Liver (tissue), 9 donors: Measurements from ENCODE around the gene DUS4L. TPM values are rescaled to one million over a fixed set of nuclear protein-coding genes. Genes with fewer than 3 reads are reported as not detected.

Source experiments
- DNase-seq: peaks from one replicate; pipeline ENCODE4 v3.0.0-alpha.2; 2017; ENCODE audit warnings: low spot score
- H3K27ac ChIP-seq, 2 donors: one replicate each; pipeline ENCODE4 v1.7.0; 2013; ENCODE audit warnings: inconsistent platforms in 2 of 2, low read length in 2 of 2, control low read depth in 1 of 2, low read depth in 1 of 2, mild to moderate bottlenecking in 1 of 2
- H3K27me3 ChIP-seq, 4 donors: one replicate each; pipeline versions ENCODE4 v1.6.1 to v1.7.0; 2013; ENCODE audit warnings: low read length in 3 of 4, inconsistent platforms in 1 of 4, mild to moderate bottlenecking in 1 of 4, moderate library complexity in 1 of 4; ENCODE audit not compliant: control insufficient read depth in 4 of 4, insufficient read depth in 4 of 4
- H3K36me3 ChIP-seq, 4 donors: one replicate each; pipeline versions ENCODE4 v1.6.1 to v1.7.0; 2013; ENCODE audit warnings: low read length in 3 of 4, mild to moderate bottlenecking in 3 of 4, low read depth in 1 of 4, moderate library complexity in 1 of 4; ENCODE audit not compliant: control insufficient read depth in 4 of 4, insufficient read depth in 3 of 4
- H3K4me1 ChIP-seq, 4 donors: one replicate each; pipeline versions ENCODE4 v1.6.1 to v1.7.0; 2013; ENCODE audit warnings: low read length in 3 of 4, mild to moderate bottlenecking in 3 of 4, moderate library complexity in 1 of 4; ENCODE audit not compliant: control insufficient read depth in 4 of 4, insufficient read depth in 4 of 4
- H3K4me3 ChIP-seq, 3 donors: one replicate each; pipeline versions ENCODE4 v1.6.1 to v1.7.0; 2013; ENCODE audit warnings: low read length in 3 of 3, control low read depth in 1 of 3, low read depth in 1 of 3, mild to moderate bottlenecking in 1 of 3
- H3K9ac ChIP-seq, 2 donors: one replicate each; pipeline ENCODE4 v1.7.0; 2013; ENCODE audit warnings: low read length in 2 of 2, mild to moderate bottlenecking in 2 of 2, moderate library complexity in 2 of 2, control low read depth in 1 of 2, low read depth in 1 of 2
- H3K9me3 ChIP-seq, 4 donors: one replicate each; pipeline versions ENCODE4 v1.6.1 to v1.7.0; 2013; ENCODE audit warnings: low read length in 3 of 4; ENCODE audit not compliant: control insufficient read depth in 4 of 4
- FOXA2 ChIP-seq: IDR thresholded peaks from 2 replicates; pipeline ENCODE4 v1.6.1; 2016; ENCODE audit warnings: antibody characterized with exemption
- GABPA ChIP-seq, 2 donors: IDR thresholded peaks in 1 of 2; conservative IDR thresholded peaks in 1 of 2; 2 replicates each; pipeline ENCODE4 v1.6.1; 2016; ENCODE audit warnings: antibody characterized with exemption in 2 of 2, mild to moderate bottlenecking in 1 of 2, moderate library complexity in 1 of 2
- HNF4A ChIP-seq, 2 donors: conservative IDR thresholded peaks; 2 replicates each; pipeline ENCODE4 v1.6.1; 2016; ENCODE audit warnings: antibody characterized with exemption in 2 of 2, mild to moderate bottlenecking in 2 of 2
- HNF4G ChIP-seq: IDR thresholded peaks from 2 replicates; pipeline ENCODE4 v1.6.1; 2016; ENCODE audit warnings: antibody characterized with exemption
- JUND ChIP-seq, 2 donors: IDR thresholded peaks; 2 replicates each; pipeline ENCODE4 v1.6.1; 2016; ENCODE audit warnings: antibody characterized with exemption in 2 of 2
- NR2F2 ChIP-seq: IDR thresholded peaks from 2 replicates; pipeline ENCODE4 v1.6.1; 2016; ENCODE audit warnings: antibody characterized with exemption
- RAD21 ChIP-seq, 2 donors: IDR thresholded peaks; 2 replicates each; pipeline ENCODE4 v1.6.1; 2016; ENCODE audit warnings: antibody characterized with exemption in 2 of 2, mild to moderate bottlenecking in 2 of 2
- RXRA ChIP-seq, 2 donors: IDR thresholded peaks; 2 replicates each; pipeline ENCODE4 v1.6.1; 2017 to 2018; ENCODE audit warnings: antibody characterized with exemption in 2 of 2, mild to moderate bottlenecking in 1 of 2
- SP1 ChIP-seq: IDR thresholded peaks from 2 replicates; pipeline ENCODE4 v1.6.1; 2018; ENCODE audit warnings: antibody characterized with exemption, mild to moderate bottlenecking
- TAF1 ChIP-seq: conservative IDR thresholded peaks from 2 replicates; pipeline ENCODE4 v1.6.1; 2016; ENCODE audit warnings: antibody characterized with exemption, mild to moderate bottlenecking
- YY1 ChIP-seq: IDR thresholded peaks from 2 replicates; pipeline ENCODE4 v1.6.1; 2016; ENCODE audit warnings: antibody characterized with exemption, mild to moderate bottlenecking
- polyA plus RNA-seq, 2 donors: library from polyadenylated mRNA; stranded (reverse) in 1 of 2; unstranded in 1 of 2; fragments of 200-250 nt in 1 of 2; fragments of >200 nt in 1 of 2; fragmentation: Nextera tagmentation in 1 of 2; extraction: Ambion mirVana in 1 of 2; gene quantifications; one replicate each; pipeline versions ENCODE4 v1.2.1 to v1.2.3, GENCODE V29; 2013 to 2015
- total RNA-seq, 2 donors: library from RNA; depleted of rRNA; stranded (reverse); fragments of >200 nt; gene quantifications; one replicate each; pipeline ENCODE4 v1.2.3, GENCODE V29; 2014
- TF ChIP-seq, protein P1 (sequence below): IDR thresholded peaks from 2 replicates; pipeline ENCODE4 v1.6.1; 2016; ENCODE audit warnings: antibody characterized with exemption
- TF ChIP-seq, protein P2 (sequence below): IDR thresholded peaks from 2 replicates; pipeline ENCODE4 v1.6.1; 2016; ENCODE audit warnings: antibody characterized with exemption
- TF ChIP-seq, protein P3 (sequence below): IDR thresholded peaks from 2 replicates; pipeline ENCODE4 v1.6.1; 2016; ENCODE audit warnings: antibody characterized with exemption, mild to moderate bottlenecking
- TF ChIP-seq, protein P4 (sequence below): IDR thresholded peaks from 2 replicates; pipeline ENCODE4 v1.6.1; 2016; ENCODE audit warnings: antibody characterized with exemption
- TF ChIP-seq, protein P5 (sequence below): fragments of 150-350 bp; IDR thresholded peaks from 2 replicates; pipeline ENCODE4 v1.5.1; 2017; ENCODE audit warnings: improper control_type of control experiment, low read depth, low read length; ENCODE audit not compliant: missing input control
- donor health status: healthy.
- donor health status: healthy.
- donor health status: healthy.
- donor health status: healthy.
- donor health status: healthy.

Gene DUS4L
- total and polyA plus RNA-seq, 4 donors: 1.9 to 5.3 (median 3.5) TPM

DNA sequence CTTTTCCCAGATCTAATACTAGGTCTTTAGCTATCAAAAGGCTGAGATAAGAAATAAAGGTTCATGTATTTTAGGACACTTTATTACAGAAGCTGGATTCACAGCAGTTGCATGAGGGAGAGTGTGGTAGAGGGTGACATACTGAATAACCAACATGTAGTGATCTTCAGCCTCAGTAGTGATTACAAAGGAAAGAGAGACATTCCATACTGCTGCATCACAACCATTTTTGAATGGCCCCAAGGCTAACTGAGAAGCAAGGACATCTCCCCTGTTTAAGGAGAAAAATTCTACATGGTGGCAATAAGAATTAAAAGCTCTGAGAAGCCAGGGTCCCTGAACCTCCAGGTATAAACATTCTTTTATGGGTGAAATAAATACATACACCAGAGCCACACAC, 35.3 kb upstream of the DUS4L start:
- H3K9ac ChIP-seq: no peak overlapping the region
- H3K27ac ChIP-seq: no peak overlapping the region
- no peaks in the 10 kb centered on the region for H3K27me3 ChIP-seq
- no peak overlapping the region for H3K4me3 ChIP-seq
- no peak for DNase-seq
- no peaks in the 10 kb centered on the region for H3K4me1 ChIP-seq
- no peaks in the 10 kb centered on the region for H3K9me3 ChIP-seq
- peaks cover 0 to 4% (median 0%) of the 10 kb centered on the region in 4 donors for H3K36me3 ChIP-seq
- no peak for TF ChIP-seq HNF4A (conservative IDR thresholded peaks at IDR 0.05)
- no peak for TF ChIP-seq NR2F2
- TF ChIP-seq, protein P1, sequence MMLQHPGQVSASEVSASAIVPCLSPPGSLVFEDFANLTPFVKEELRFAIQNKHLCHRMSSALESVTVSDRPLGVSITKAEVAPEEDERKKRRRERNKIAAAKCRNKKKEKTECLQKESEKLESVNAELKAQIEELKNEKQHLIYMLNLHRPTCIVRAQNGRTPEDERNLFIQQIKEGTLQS: no peak
- no peak for TF ChIP-seq TAF1
- no peak for TF ChIP-seq RAD21 (IDR thresholded peaks at IDR 0.05)
- no peak for TF ChIP-seq RXRA (IDR thresholded peaks at IDR 0.05)
- no peak for TF ChIP-seq GABPA (IDR thresholded peaks at IDR 0.05 in 1 of 2, conservative IDR thresholded peaks at IDR 0.05 in 1 of 2)
- TF ChIP-seq, protein P2, sequence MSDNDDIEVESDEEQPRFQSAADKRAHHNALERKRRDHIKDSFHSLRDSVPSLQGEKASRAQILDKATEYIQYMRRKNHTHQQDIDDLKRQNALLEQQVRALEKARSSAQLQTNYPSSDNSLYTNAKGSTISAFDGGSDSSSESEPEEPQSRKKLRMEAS: no peak
- TF ChIP-seq YY1: no peak
- TF ChIP-seq, protein P3, sequence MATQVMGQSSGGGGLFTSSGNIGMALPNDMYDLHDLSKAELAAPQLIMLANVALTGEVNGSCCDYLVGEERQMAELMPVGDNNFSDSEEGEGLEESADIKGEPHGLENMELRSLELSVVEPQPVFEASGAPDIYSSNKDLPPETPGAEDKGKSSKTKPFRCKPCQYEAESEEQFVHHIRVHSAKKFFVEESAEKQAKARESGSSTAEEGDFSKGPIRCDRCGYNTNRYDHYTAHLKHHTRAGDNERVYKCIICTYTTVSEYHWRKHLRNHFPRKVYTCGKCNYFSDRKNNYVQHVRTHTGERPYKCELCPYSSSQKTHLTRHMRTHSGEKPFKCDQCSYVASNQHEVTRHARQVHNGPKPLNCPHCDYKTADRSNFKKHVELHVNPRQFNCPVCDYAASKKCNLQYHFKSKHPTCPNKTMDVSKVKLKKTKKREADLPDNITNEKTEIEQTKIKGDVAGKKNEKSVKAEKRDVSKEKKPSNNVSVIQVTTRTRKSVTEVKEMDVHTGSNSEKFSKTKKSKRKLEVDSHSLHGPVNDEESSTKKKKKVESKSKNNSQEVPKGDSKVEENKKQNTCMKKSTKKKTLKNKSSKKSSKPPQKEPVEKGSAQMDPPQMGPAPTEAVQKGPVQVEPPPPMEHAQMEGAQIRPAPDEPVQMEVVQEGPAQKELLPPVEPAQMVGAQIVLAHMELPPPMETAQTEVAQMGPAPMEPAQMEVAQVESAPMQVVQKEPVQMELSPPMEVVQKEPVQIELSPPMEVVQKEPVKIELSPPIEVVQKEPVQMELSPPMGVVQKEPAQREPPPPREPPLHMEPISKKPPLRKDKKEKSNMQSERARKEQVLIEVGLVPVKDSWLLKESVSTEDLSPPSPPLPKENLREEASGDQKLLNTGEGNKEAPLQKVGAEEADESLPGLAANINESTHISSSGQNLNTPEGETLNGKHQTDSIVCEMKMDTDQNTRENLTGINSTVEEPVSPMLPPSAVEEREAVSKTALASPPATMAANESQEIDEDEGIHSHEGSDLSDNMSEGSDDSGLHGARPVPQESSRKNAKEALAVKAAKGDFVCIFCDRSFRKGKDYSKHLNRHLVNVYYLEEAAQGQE: no peak
- no peak for TF ChIP-seq HNF4G
- TF ChIP-seq SP1: no peak
- TF ChIP-seq, protein P4, sequence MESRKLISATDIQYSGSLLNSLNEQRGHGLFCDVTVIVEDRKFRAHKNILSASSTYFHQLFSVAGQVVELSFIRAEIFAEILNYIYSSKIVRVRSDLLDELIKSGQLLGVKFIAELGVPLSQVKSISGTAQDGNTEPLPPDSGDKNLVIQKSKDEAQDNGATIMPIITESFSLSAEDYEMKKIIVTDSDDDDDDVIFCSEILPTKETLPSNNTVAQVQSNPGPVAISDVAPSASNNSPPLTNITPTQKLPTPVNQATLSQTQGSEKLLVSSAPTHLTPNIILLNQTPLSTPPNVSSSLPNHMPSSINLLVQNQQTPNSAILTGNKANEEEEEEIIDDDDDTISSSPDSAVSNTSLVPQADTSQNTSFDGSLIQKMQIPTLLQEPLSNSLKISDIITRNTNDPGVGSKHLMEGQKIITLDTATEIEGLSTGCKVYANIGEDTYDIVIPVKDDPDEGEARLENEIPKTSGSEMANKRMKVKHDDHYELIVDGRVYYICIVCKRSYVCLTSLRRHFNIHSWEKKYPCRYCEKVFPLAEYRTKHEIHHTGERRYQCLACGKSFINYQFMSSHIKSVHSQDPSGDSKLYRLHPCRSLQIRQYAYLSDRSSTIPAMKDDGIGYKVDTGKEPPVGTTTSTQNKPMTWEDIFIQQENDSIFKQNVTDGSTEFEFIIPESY: no peak

DNA sequence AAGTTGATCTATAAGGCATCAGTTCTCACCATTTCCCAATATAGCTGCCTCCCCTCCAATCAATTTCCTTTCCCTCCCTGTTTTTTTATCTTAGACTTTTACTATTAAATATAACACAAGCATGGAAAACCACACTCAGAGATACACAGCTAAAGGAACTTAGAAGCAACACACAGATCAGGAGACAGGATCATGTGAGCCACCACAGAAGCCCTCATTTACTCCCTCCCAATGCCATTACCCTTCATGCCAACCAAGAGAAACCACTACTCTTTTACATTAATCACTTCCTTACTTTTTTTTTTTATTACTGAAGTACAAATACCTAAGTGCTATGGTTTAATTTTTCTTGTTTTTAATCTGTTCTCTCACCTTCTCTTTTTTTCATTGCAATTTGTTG, 33.0 kb upstream of the DUS4L start:
- Histone ChIP-seq H3K4me3 (no peak overlapping the region), H3K9ac (no peak overlapping the region), H3K9me3 (no peaks in the 10 kb centered on the region), H3K36me3 (peaks cover 0 to 6% (median 0%) of the 10 kb centered on the region in 4 donors), H3K4me1 (no peaks in the 10 kb centered on the region), H3K27me3 (no peaks in the 10 kb centered on the region), H3K27ac (no peak overlapping the region)
- no peak for DNase-seq
- no peak for TF ChIP-seq HNF4A (conservative IDR thresholded peaks at IDR 0.05)
- no peak for TF ChIP-seq FOXA2
- TF ChIP-seq JUND (IDR thresholded peaks at IDR 0.05): no peak
- no peak for TF ChIP-seq YY1
- TF ChIP-seq, protein P5, sequence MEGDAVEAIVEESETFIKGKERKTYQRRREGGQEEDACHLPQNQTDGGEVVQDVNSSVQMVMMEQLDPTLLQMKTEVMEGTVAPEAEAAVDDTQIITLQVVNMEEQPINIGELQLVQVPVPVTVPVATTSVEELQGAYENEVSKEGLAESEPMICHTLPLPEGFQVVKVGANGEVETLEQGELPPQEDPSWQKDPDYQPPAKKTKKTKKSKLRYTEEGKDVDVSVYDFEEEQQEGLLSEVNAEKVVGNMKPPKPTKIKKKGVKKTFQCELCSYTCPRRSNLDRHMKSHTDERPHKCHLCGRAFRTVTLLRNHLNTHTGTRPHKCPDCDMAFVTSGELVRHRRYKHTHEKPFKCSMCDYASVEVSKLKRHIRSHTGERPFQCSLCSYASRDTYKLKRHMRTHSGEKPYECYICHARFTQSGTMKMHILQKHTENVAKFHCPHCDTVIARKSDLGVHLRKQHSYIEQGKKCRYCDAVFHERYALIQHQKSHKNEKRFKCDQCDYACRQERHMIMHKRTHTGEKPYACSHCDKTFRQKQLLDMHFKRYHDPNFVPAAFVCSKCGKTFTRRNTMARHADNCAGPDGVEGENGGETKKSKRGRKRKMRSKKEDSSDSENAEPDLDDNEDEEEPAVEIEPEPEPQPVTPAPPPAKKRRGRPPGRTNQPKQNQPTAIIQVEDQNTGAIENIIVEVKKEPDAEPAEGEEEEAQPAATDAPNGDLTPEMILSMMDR: no peak
